Aorta (tissue), 5 donors: Measurements from ENCODE around the gene ZNF598. TPM values are rescaled to one million over a fixed set of nuclear protein-coding genes. Genes with fewer than 3 reads are reported as not detected.
A peak's percentile ranks its signal among the peaks of the same experiment; 100 is the strongest.

Source experiments
- ATAC-seq: fragments of 200-7000 bp; cut with Tn5 transposase; one replicate; pipeline ENCODE4 v1.9.1; 2022; ENCODE audit warnings: moderate library complexity; ENCODE audit not compliant: low FRiP score
- DNase-seq, 2 donors: peaks; one replicate each; pipeline ENCODE4 v3.0.0-alpha.2; 2020
- H3K27ac ChIP-seq, 2 donors: one replicate each; pipeline ENCODE4 v1.5.1; 2013; ENCODE audit warnings: low read length in 2 of 2, mild to moderate bottlenecking in 2 of 2, moderate library complexity in 2 of 2, control low read depth in 1 of 2, inconsistent platforms in 1 of 2, low read depth in 1 of 2
- H3K27me3 ChIP-seq, 2 donors: one replicate each; pipeline ENCODE4 v1.6.1; 2013; ENCODE audit warnings: control low read depth in 1 of 2, low read length in 1 of 2, mild to moderate bottlenecking in 1 of 2, moderate library complexity in 1 of 2; ENCODE audit not compliant: insufficient read depth in 2 of 2, control insufficient read depth in 1 of 2
- H3K36me3 ChIP-seq, 2 donors: one replicate each; pipeline ENCODE4 v1.6.1; 2013; ENCODE audit warnings: control low read depth in 1 of 2, low read length in 1 of 2, mild to moderate bottlenecking in 1 of 2; ENCODE audit not compliant: insufficient read depth in 2 of 2, control insufficient read depth in 1 of 2
- H3K4me1 ChIP-seq, 2 donors: one replicate each; pipeline ENCODE4 v1.6.1; 2013; ENCODE audit warnings: low read length in 2 of 2, control low read depth in 1 of 2, mild to moderate bottlenecking in 1 of 2, moderate library complexity in 1 of 2; ENCODE audit not compliant: insufficient read depth in 2 of 2, control insufficient read depth in 1 of 2
- H3K4me3 ChIP-seq, 2 donors: one replicate each; pipeline ENCODE4 v1.5.1; 2013; ENCODE audit warnings: low read length in 2 of 2, control low read depth in 1 of 2, mild to moderate bottlenecking in 1 of 2
- H3K9me3 ChIP-seq: one replicate; pipeline ENCODE4 v1.6.1; 2013; ENCODE audit warnings: mild to moderate bottlenecking, low read length; ENCODE audit not compliant: control insufficient read depth
- WGBS, 2 donors: extraction: QIAGEN DNeasy Blood & Tissue Kit; methylation state at CpG; one replicate each; pipeline ENCODE4 v1.1.7; 2013; 5-methylcytosine and 5-hydroxymethylcytosine counted together
- intact Hi-C, 2 donors: fragments of 100-400 bp; cut with DNase I; formaldehyde crosslinking; loops; one replicate each; pipeline versions ENCODE4 v1.14.2 to v1.15.0; 2022
- polyA plus RNA-seq, 2 donors: library from polyadenylated mRNA; stranded (reverse); fragments of 200-250 nt; gene quantifications; one replicate each; pipeline ENCODE4 v1.2.3, GENCODE V29; 2013
- total RNA-seq, 2 donors: library from RNA; stranded (reverse); fragmentation: NEBNext Ultra II Directional; extraction: Animal tissue kit (Norgen Biotek cat#: 25700); gene quantifications; one replicate each; pipeline ENCODE4 v1.2.1, GENCODE V29; 2021
- donor health status: healthy with polysubstance abuse.
- donor health status: Bipolar disorder and iron deficiency.
- donor health status: DM: no; HTN: no; CAD: no.
- donor health status: DM: no; HTN: no; CAD: no.
- donor health status: DM: yes; HTN: yes; CAD: no.

The ZNF598 gene
- total and polyA plus RNA-seq, 4 donors = 12.8 to 34.4 (median 32.0) TPM

- DNase-seq (no peak), ATAC-seq (no peak)
- Histone ChIP-seq H3K4me3 (peak overlapping the region; percentile 16 to 62), H3K4me1 (no peaks in the 10 kb centered on the region), H3K27me3 (no peaks in the 10 kb centered on the region), H3K9me3 (no peaks in the 10 kb centered on the region), H3K36me3 (peaks cover 0 to 18% of the 10 kb centered on the region in 2 donors), H3K27ac (no peak overlapping the region)
- WGBS, 2 donors = 1% methylated on average over 22 of the region's 22 CpGs
- intact Hi-C loops = no loop called here
These were observed 37.1 kb downstream of the ZNF598 start for GRCh38 chr16:1972490-1972877.

GRCh38 chr16:1971796-1972489, 37.7 kb downstream of the ZNF598 start, which contains the start of gene TBL3:
Gene TBL3, plus strand, starts transcription at chr16:1972053. Its CDS starts 112 bp downstream, at chr16:1972165.
- DNase-seq (peak; percentile 96 to 98), ATAC-seq (peak; percentile 96)
- 0 to 1% methylated on average over 77 to 78 of the region's 78 CpGs for WGBS, 2 donors
- Histone ChIP-seq H3K27ac (peak within 1 kb of the TSS; percentile 43 to 50), H3K27me3 (no peaks in the 10 kb centered on the region), H3K36me3 (peaks cover 0 to 15% of the 10 kb centered on the region in 2 donors), H3K4me1 (no peaks in the 10 kb centered on the region), H3K9me3 (no peaks in the 10 kb centered on the region), H3K4me3 (peak within 1 kb of the TSS; percentile 16 to 62)
- intact Hi-C loops = no loop called here

- ATAC-seq (no peak), DNase-seq (no peak)
- 87 to 89% methylated on average over 41 of the region's 41 CpGs for WGBS, 2 donors
- intact Hi-C loops = no loop called here
- no peaks in the 10 kb centered on the region for H3K4me1 ChIP-seq
- no peak overlapping the region for H3K4me3 ChIP-seq
- H3K9me3 ChIP-seq = no peaks in the 10 kb centered on the region
- H3K27me3 ChIP-seq = peaks cover 0 to 2% of the 10 kb centered on the region in 2 donors
- H3K27ac ChIP-seq = no peak overlapping the region
- H3K36me3 ChIP-seq = no peaks in the 10 kb centered on the region
These were observed 41.3 kb downstream of the ZNF598 start for GRCh38 chr16:1968146-1968953.

- ATAC-seq (no peak), DNase-seq (no peak)
- no peaks in the 10 kb centered on the region for H3K4me1 ChIP-seq
- peaks cover 0 to 4% of the 10 kb centered on the region in 2 donors for H3K36me3 ChIP-seq
- no peaks in the 10 kb centered on the region for H3K9me3 ChIP-seq
- no peak within 1 kb of the TSS for H3K4me3 ChIP-seq
- H3K27me3 ChIP-seq = peaks cover 0 to 2% of the 10 kb centered on the region in 2 donors
- intact Hi-C loops = no loop called here
- 96% methylated on average over 6 of the region's 6 CpGs for WGBS, 2 donors
- H3K27ac ChIP-seq = peak within 1 kb of the TSS in 1 of 2 donors; percentile 91
These were observed 43.2 kb downstream of the ZNF598 start, which contains the start of gene RNF151 for GRCh38 chr16:1966460-1966859. Gene RNF151, plus strand, starts transcription at chr16:1966856. Its CDS starts 26 bp downstream, at chr16:1966882.

GRCh38 chr16:1965396-1966001, 44.1 kb downstream of the ZNF598 start:
- DNase-seq (no peak), ATAC-seq (no peak)
- intact Hi-C loops = no loop called here
- Histone ChIP-seq H3K4me3 (peak overlapping the region; percentile 70 to 78), H3K27ac (peak overlapping the region in 1 of 2 donors; percentile 91), H3K9me3 (no peaks in the 10 kb centered on the region), H3K36me3 (peaks cover 0 to 4% of the 10 kb centered on the region in 2 donors), H3K27me3 (peaks cover 0 to 2% of the 10 kb centered on the region in 2 donors), H3K4me1 (no peaks in the 10 kb centered on the region)
- 23 to 24% methylated on average over 24 of the region's 24 CpGs for WGBS, 2 donors

GRCh38 chr16:1964506-1965395, 44.9 kb downstream of the ZNF598 start, which contains the start of gene RPS2:
Gene RPS2, minus strand, starts transcription at chr16:1964826. Its CDS starts 201 bp downstream, at chr16:1964625.
- Histone ChIP-seq H3K4me3 (peak within 1 kb of the TSS; percentile 70 to 78), H3K4me1 (no peaks in the 10 kb centered on the region), H3K9me3 (no peaks in the 10 kb centered on the region), H3K36me3 (peaks cover 0 to 4% of the 10 kb centered on the region in 2 donors), H3K27ac (peak within 1 kb of the TSS; percentile 78 to 91), H3K27me3 (peaks cover 0 to 2% of the 10 kb centered on the region in 2 donors)
- intact Hi-C loops = no loop called here
- WGBS, 2 donors = 0 to 1% methylated on average over 81 to 97 of the region's 97 CpGs
- peak; percentile 97 for ATAC-seq
- peak; percentile 99 to 100 for DNase-seq

- DNase-seq = no peak
- intact Hi-C loops = no loop called here
- no peaks in the 10 kb centered on the region for H3K4me1 ChIP-seq
- peak; percentile 42 for ATAC-seq
- H3K9me3 ChIP-seq = no peaks in the 10 kb centered on the region
- peak overlapping the region in 1 of 2 donors; percentile 33 for H3K4me3 ChIP-seq
- WGBS, 2 donors = 20 to 22% methylated on average over 42 to 44 of the region's 44 CpGs
- H3K27me3 ChIP-seq = peaks cover 0 to 2% of the 10 kb centered on the region in 2 donors
- H3K36me3 ChIP-seq = peaks cover 0 to 4% of the 10 kb centered on the region in 2 donors
- peak overlapping the region; percentile 61 to 78 for H3K27ac ChIP-seq
These were observed 45.7 kb downstream of the ZNF598 start for GRCh38 chr16:1963806-1964505.
